ENCODE measurements around the gene ZBTB40. TPM values are rescaled to one million over a fixed set of nuclear protein-coding genes. Genes with fewer than 3 reads are reported as not detected.

Gene ZBTB40
- total and polyA plus RNA-seq, 2 of the 13 experiments (the other 11 are each of a cell fraction or from before 2014, with no cell fraction given): 8.8 to 16.5 TPM

GRCh38 chr1:22414244-22414751, 37.4 kb upstream of the ZBTB40 start (continued):
- TF ChIP-seq KIAA2018 (CRISPR knock-in tag; IDR thresholded peaks at IDR 0.05; ENCODE audit: borderline replicate concordance) (no peak), ZNF552 (CRISPR knock-in tag; IDR thresholded peaks at IDR 0.05; ENCODE audit: borderline replicate concordance) (no peak), MAFK (conservative IDR thresholded peaks at IDR 0.05 in 1 of 2, IDR thresholded peaks at IDR 0.05 in 1 of 2; ENCODE audit: low read length in 2 of 2) (peak; percentile 24 to 42; a peak in 3 of 4 replicates), CERS6 (CRISPR knock-in tag; IDR thresholded peaks at IDR 0.05) (no peak), ZKSCAN8 (CRISPR knock-in tag; IDR thresholded peaks at IDR 0.05; ENCODE audit: borderline replicate concordance) (0 out of 2 replicates have a peak, but pooled peaks have one; percentile 30), SMAD9 (CRISPR knock-in tag; IDR thresholded peaks at IDR 0.05) (no peak), ETV5 (CRISPR knock-in tag; IDR thresholded peaks at IDR 0.05; ENCODE audit: borderline replicate concordance) (no peak; the same call in 1 of the 2 replicates), NFKB2 (CRISPR knock-in tag; IDR thresholded peaks at IDR 0.05; ENCODE audit: borderline replicate concordance) (no peak), MEIS2 (CRISPR knock-in tag; IDR thresholded peaks at IDR 0.05) (peak; percentile 75), ZNF234 (CRISPR knock-in tag; conservative IDR thresholded peaks at IDR 0.05) (no peak), ZIK1 (CRISPR knock-in tag; IDR thresholded peaks at IDR 0.05; ENCODE audit: borderline replicate concordance, low read depth) (no peak), ISX (CRISPR knock-in tag; conservative IDR thresholded peaks at IDR 0.05) (no peak), RERE (CRISPR knock-in tag; IDR thresholded peaks at IDR 0.05; ENCODE audit: low read depth) (peak; percentile 97), TCF7L2 (IDR thresholded peaks at IDR 0.05; ENCODE audit: low read depth, low read length) (no peak), KDM5A (IDR thresholded peaks at IDR 0.05; ENCODE audit: borderline replicate concordance, low read length) (no peak)

Measured in HepG2 (cell line).